ENCODE measurements around the gene UFC1.

UFC1 gene

GRCh38 chr1:161206411-161207140, 52.8 kb downstream of the UFC1 start:
- no peak for TF ChIP-seq CTCF (conservative IDR thresholded peaks at IDR 0.05; ENCODE audit: low read depth, low read length)
- no peak overlapping the region for H3K4me3 ChIP-seq (ENCODE audit: low read length)
- no peak for DNase-seq (ENCODE audit: low read depth)

GRCh38 chr1:161207173-161207572, 53.4 kb downstream of the UFC1 start:
- DNase-seq (ENCODE audit: low read depth): no peak
- TF ChIP-seq CTCF (conservative IDR thresholded peaks at IDR 0.05; ENCODE audit: low read depth, low read length): no peak
- H3K4me3 ChIP-seq (ENCODE audit: low read length): no peak overlapping the region

Measured in retinal pigment epithelial cell (primary cell).